Activated CD8-positive, alpha-beta memory T cell treated with anti-CD3 and anti-CD28 coated beads for 36 hours (primary cell): ENCODE measurements around the gene B4GALNT3. TPM values are rescaled to one million over a fixed set of nuclear protein-coding genes. Genes with fewer than 3 reads are reported as not detected.

ENCODE experiments used
- CTCF ChIA-PET: fragments of 350-600 bp; sonication (Branson Sonifier 250); formaldehyde crosslinking; loops from one replicate; lab custom pipeline; 2021; ENCODE audit warnings: antibody characterized with exemption; lab: Charles Lee
- POLR2A ChIA-PET: fragments of 350-600 bp; sonication (Branson Sonifier 250); formaldehyde crosslinking; loops from one replicate; lab custom pipeline; 2021; ENCODE audit warnings: antibody characterized with exemption; lab: Charles Lee
- total RNA-seq, 2 experiments: library from RNA; stranded (reverse); gene quantifications; one replicate each; pipeline ENCODE4 v1.2.3, GENCODE V29; 2021

B4GALNT3 gene
- total RNA-seq, 2 experiments from 2014 or later, result 2.2 to 2.7 TPM

GRCh38 chr12:575948-576614 lies 116.3 kb downstream of the B4GALNT3 start:
- CTCF ChIA-PET, result interaction anchor here (0.6 to 3.0 kb wide), 26 partner anchors 10 to 373 kb away, joined by 3 to 33 read pairs (median 5); partner anchors contain the start of genes RAD52 and WNK1
- POLR2A ChIA-PET, result interaction anchor here (0.7 to 1.6 kb wide), 3 partner anchors 34 to 177 kb away, joined by 3 to 6 read pairs (median 5); no protein-coding TSS in a partner anchor

- ChIA-PET POLR2A (interaction anchor here (1.1 to 1.6 kb wide), 2 partner anchors 175 to 176 kb away, joined by 5 to 6 read pairs; no protein-coding TSS in a partner anchor), CTCF (interaction anchor here (0.7 to 3.0 kb wide), 21 partner anchors 10 to 373 kb away, joined by 3 to 33 read pairs (median 5); partner anchors contain the start of genes RAD52 and WNK1)
Measured at GRCh38 chr12:576615-577110, 116.9 kb downstream of the B4GALNT3 start.

GRCh38 chr12:577994-578747 lies 118.4 kb downstream of the B4GALNT3 start:
- POLR2A ChIA-PET, result interaction anchor here (1.2 kb wide), 1 partner anchor 236 kb away, joined by 3 read pairs; no protein-coding TSS in a partner anchor
- CTCF ChIA-PET, result interaction anchor here (1.0 to 2.7 kb wide), 3 partner anchors 8 to 236 kb away, joined by 3 to 12 read pairs (median 3); no protein-coding TSS in a partner anchor

- CTCF ChIA-PET, result interaction anchor here (1.0 to 1.1 kb wide), 2 partner anchors 9 to 172 kb away, joined by 3 read pairs; no protein-coding TSS in a partner anchor
- POLR2A ChIA-PET, result interaction anchor here (1.2 kb wide), 1 partner anchor 236 kb away, joined by 3 read pairs; no protein-coding TSS in a partner anchor
Measured at GRCh38 chr12:578748-579419, 119.1 kb downstream of the B4GALNT3 start.

- CTCF ChIA-PET, result interaction anchor here (0.8 to 1.0 kb wide), 2 partner anchors 127 to 172 kb away, joined by 3 read pairs; no protein-coding TSS in a partner anchor
- POLR2A ChIA-PET, result interaction anchor here (1.2 kb wide), 1 partner anchor 235 kb away, joined by 3 read pairs; no protein-coding TSS in a partner anchor
Measured at GRCh38 chr12:579420-580110, 119.8 kb downstream of the B4GALNT3 start.

GRCh38 chr12:580813-581212 lies 121.1 kb downstream of the B4GALNT3 start:
- POLR2A ChIA-PET, result no interaction called here
- CTCF ChIA-PET, result interaction anchor here (1.5 kb wide), 1 partner anchor 34 kb away, joined by 3 read pairs; no protein-coding TSS in a partner anchor

GRCh38 chr12:581321-581720 lies 121.6 kb downstream of the B4GALNT3 start:
- CTCF ChIA-PET, result interaction anchor here (0.6 to 1.5 kb wide), 2 partner anchors 34 to 233 kb away, joined by 3 read pairs; no protein-coding TSS in a partner anchor
- POLR2A ChIA-PET, result no interaction called here

- POLR2A ChIA-PET, result no interaction called here
- CTCF ChIA-PET, result interaction anchor here (0.6 to 1.5 kb wide), 2 partner anchors 35 to 232 kb away, joined by 3 read pairs; no protein-coding TSS in a partner anchor
Measured at GRCh38 chr12:581746-582145, 122.0 kb downstream of the B4GALNT3 start.

GRCh38 chr12:583251-583869 lies 123.6 kb downstream of the B4GALNT3 start:
- ChIA-PET POLR2A (no interaction called here), CTCF (no interaction called here)

GRCh38 chr12:585062-586061 lies 125.6 kb downstream of the B4GALNT3 start:
- POLR2A ChIA-PET, result no interaction called here
- CTCF ChIA-PET, result no interaction called here

- CTCF ChIA-PET, result interaction anchor here (1.3 kb wide), 1 partner anchor 53 kb away, joined by 3 read pairs; no protein-coding TSS in a partner anchor
- POLR2A ChIA-PET, result no interaction called here
Measured at GRCh38 chr12:586318-587071, 126.8 kb downstream of the B4GALNT3 start.

GRCh38 chr12:587132-588023 lies 127.6 kb downstream of the B4GALNT3 start:
- CTCF ChIA-PET, result interaction anchor here (1.3 kb wide), 1 partner anchor 52 kb away, joined by 3 read pairs; no protein-coding TSS in a partner anchor
- POLR2A ChIA-PET, result no interaction called here

GRCh38 chr12:588024-588322 lies 128.2 kb downstream of the B4GALNT3 start:
- CTCF ChIA-PET, result interaction anchor here (1.3 kb wide), 1 partner anchor 52 kb away, joined by 3 read pairs; no protein-coding TSS in a partner anchor
- POLR2A ChIA-PET, result no interaction called here

- CTCF ChIA-PET, result no interaction called here
- POLR2A ChIA-PET, result no interaction called here
Measured at GRCh38 chr12:588646-589045, 128.9 kb downstream of the B4GALNT3 start.

- POLR2A ChIA-PET, result no interaction called here
- CTCF ChIA-PET, result no interaction called here
Measured at GRCh38 chr12:590206-590750, 130.5 kb downstream of the B4GALNT3 start.
